Measurements from ENCODE around the gene GALNT17. TPM values are rescaled to one million over a fixed set of nuclear protein-coding genes. Genes with fewer than 3 reads are reported as not detected.

Gene GALNT17
- total and polyA plus RNA-seq, 2 experiments from 2014 or later: 11.1 to 65.6 TPM

GRCh38 chr7:71695186-71695585, 563.2 kb downstream of the GALNT17 start:
- Histone ChIP-seq H3K4me3 (no peak overlapping the region), H3K4me2 (no peak overlapping the region), H3K9me2 (ENCODE audit: insufficient read depth) (peaks cover 6% of the 10 kb centered on the region), H3K36me3 (ENCODE audit: insufficient read depth) (0 out of 2 replicates have a peak, but pooled peaks cover 5% of the 10 kb centered on the region), H3K4me1 (ENCODE audit: insufficient read depth) (no peaks in the 10 kb centered on the region), H3F3A (replicated peaks; ENCODE audit: low read depth) (no peaks in the 10 kb centered on the region), H4K20me1 (replicated peaks; ENCODE audit: insufficient read depth) (no peaks in the 10 kb centered on the region), H2AFZ (no peak overlapping the region), H3K79me2 (replicated peaks; ENCODE audit: insufficient read depth) (no peaks in the 10 kb centered on the region), H3K27ac (ENCODE audit: low read depth) (no peak overlapping the region), H3K27me3 (ENCODE audit: insufficient read depth) (no peaks in the 10 kb centered on the region)
- no peak for ATAC-seq
- Mint-ChIP-seq H3K4me3 (no peak overlapping the region), H3K27ac (no peak overlapping the region), H3K9me3 (peaks cover 17% of the 10 kb centered on the region; the same call in 2 of the 3 replicates), H3K27me3 (ENCODE audit: insufficient read depth, low read depth, poor library complexity) (no peaks in the 10 kb centered on the region), H3K4me1 (no peaks in the 10 kb centered on the region; the same call in 2 of the 3 replicates), H3K36me3 (ENCODE audit: low read depth) (peaks cover 32% of the 10 kb centered on the region)
- DNase-seq (ENCODE audit: low spot score): no peak
- TF ChIP-seq EZH2phosphoT487 (IDR thresholded peaks at IDR 0.05; ENCODE audit: unreplicated experiment) (no peak), NANOG (IDR thresholded peaks at IDR 0.05; ENCODE audit: borderline replicate concordance) (no peak), ETS1 (IDR thresholded peaks at IDR 0.05) (no peak), STAT1 (IDR thresholded peaks at IDR 0.05; ENCODE audit: unreplicated experiment) (no peak), EZH2 (IDR thresholded peaks at IDR 0.05; ENCODE audit: low read depth, unreplicated experiment) (no peak), JUNB (IDR thresholded peaks at IDR 0.05; ENCODE audit: unreplicated experiment) (no peak), CREB1 (CRISPR knock-in tag; IDR thresholded peaks at IDR 0.05; ENCODE audit: low read depth) (no peak), ZNF462 (CRISPR knock-in tag; IDR thresholded peaks at IDR 0.05) (no peak), REST (IDR thresholded peaks at IDR 0.05; ENCODE audit: unreplicated experiment) (no peak)

All from GM23338 (cell line).